ENCODE results near the gene ACSM2B.
"Not testable (repeated sequence)": the region's sequence is repeated elsewhere in the genome, so short reads cannot be mapped to it uniquely, and the experiment has no call there.

Gene ACSM2B

DNA sequence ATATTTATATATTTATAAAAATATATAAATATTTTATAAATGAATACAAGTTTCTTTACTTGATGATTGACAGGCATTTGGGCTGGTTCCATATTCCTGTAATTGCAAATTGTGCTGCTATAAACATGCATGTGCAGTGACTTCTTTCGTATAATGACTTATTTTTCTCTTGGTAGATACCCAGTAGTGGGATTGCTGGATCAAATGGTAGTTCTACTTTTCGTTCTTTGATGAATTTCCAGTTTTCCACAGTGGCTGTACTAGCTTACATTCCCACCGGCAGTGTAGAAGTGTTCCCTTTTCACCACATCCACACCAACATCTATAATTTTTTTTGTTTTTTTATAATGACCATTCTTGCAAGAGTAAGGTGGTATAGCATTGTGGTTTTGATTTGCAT is 7.8 kb downstream of the ACSM2B start:
- H3K27me3 Mint-ChIP-seq (ENCODE audit: low read depth) = no peaks in the 10 kb centered on the region
- H3K36me3 Mint-ChIP-seq (ENCODE audit: low read depth) = no peaks in the 10 kb centered on the region
- TF ChIP-seq, protein P1, sequence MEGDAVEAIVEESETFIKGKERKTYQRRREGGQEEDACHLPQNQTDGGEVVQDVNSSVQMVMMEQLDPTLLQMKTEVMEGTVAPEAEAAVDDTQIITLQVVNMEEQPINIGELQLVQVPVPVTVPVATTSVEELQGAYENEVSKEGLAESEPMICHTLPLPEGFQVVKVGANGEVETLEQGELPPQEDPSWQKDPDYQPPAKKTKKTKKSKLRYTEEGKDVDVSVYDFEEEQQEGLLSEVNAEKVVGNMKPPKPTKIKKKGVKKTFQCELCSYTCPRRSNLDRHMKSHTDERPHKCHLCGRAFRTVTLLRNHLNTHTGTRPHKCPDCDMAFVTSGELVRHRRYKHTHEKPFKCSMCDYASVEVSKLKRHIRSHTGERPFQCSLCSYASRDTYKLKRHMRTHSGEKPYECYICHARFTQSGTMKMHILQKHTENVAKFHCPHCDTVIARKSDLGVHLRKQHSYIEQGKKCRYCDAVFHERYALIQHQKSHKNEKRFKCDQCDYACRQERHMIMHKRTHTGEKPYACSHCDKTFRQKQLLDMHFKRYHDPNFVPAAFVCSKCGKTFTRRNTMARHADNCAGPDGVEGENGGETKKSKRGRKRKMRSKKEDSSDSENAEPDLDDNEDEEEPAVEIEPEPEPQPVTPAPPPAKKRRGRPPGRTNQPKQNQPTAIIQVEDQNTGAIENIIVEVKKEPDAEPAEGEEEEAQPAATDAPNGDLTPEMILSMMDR (IDR thresholded peaks at IDR 0.05; ENCODE audit: unreplicated experiment in 3 of 3) = no peak
- no peak overlapping the region for H3K27ac Mint-ChIP-seq
- no peaks in the 10 kb centered on the region for H3K4me1 Mint-ChIP-seq
- H3K9me3 Mint-ChIP-seq = peaks cover 6% of the 10 kb centered on the region
- H3K4me3 Mint-ChIP-seq = no peak overlapping the region

DNA sequence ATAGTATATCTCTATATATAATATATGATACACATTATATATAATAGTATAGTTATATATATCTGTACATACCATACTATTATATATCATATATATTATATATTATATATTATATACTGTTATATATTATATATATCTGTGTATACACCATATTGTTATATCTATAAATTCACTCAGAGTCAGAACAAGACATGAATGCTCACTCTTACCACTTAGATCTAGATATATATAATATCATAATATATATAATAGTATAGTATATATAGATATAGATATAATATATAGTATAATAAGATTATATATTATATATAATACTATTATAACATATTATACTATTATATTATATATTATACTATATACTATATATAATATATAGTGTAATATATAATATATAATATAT is 9.3 kb downstream of the ACSM2B start:
- no peak overlapping the region for H3K4me3 Mint-ChIP-seq
- H3K27me3 Mint-ChIP-seq (ENCODE audit: low read depth) = no peaks in the 10 kb centered on the region
- TF ChIP-seq, protein P1 (IDR thresholded peaks at IDR 0.05; ENCODE audit: unreplicated experiment in 3 of 3) = no peak
- H3K36me3 Mint-ChIP-seq (ENCODE audit: low read depth) = no peaks in the 10 kb centered on the region
- H3K9me3 Mint-ChIP-seq = peaks cover 10% of the 10 kb centered on the region
- H3K4me1 Mint-ChIP-seq = no peaks in the 10 kb centered on the region
- no peak overlapping the region for H3K27ac Mint-ChIP-seq

DNA sequence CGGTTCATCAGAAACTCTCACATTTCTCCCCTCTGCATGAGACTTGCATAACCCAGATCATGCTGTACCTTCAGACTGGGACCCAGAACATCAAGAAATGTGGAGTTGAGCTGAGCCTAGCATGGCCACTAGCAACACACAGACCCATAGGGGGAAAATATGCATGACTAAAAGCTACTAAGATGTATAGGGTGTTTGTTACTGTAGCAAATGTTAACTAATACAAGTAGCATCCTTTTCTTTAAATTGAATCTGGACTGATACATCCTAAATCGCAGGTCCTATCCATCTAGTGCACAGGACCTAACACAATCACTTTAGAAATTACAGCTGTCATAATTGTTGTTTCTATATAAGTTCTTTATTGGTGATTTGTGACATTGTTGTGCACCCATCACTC is 10.8 kb downstream of the ACSM2B start:
- not testable (repeated sequence) for H3K27me3 Mint-ChIP-seq (ENCODE audit: low read depth); H3K4me3 Mint-ChIP-seq; H3K36me3 Mint-ChIP-seq (ENCODE audit: low read depth); H3K4me1 Mint-ChIP-seq; H3K27ac Mint-ChIP-seq
- peaks cover 10% of the 10 kb centered on the region for H3K9me3 Mint-ChIP-seq

DNA sequence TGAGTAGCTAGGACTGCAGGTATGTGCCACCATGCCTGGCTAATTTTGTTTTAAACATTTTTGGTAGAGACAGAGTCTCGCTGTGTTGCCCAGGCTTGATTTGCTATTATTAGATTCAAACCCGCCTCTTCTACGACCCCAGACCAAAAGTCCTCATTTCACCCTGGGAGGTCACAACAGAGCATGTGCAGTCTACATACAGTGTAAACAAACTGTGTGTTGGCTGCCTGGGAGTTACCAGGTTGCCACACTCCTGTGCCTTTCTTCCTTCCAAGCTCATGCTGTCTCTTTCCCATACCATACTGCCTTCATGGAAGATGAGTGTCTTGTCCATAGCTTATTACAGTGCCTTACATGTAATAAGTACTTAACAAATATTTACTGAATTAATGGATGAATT is 11.9 kb downstream of the ACSM2B start:
- peaks cover 10% of the 10 kb centered on the region for H3K9me3 Mint-ChIP-seq
- H3K27me3 Mint-ChIP-seq (ENCODE audit: low read depth); H3K27ac Mint-ChIP-seq; H3K4me1 Mint-ChIP-seq; H3K4me3 Mint-ChIP-seq; H3K36me3 Mint-ChIP-seq (ENCODE audit: low read depth): not testable (repeated sequence)

- H3K27ac Mint-ChIP-seq; H3K36me3 Mint-ChIP-seq (ENCODE audit: low read depth); H3K9me3 Mint-ChIP-seq; H3K27me3 Mint-ChIP-seq (ENCODE audit: low read depth); H3K4me3 Mint-ChIP-seq; H3K4me1 Mint-ChIP-seq: not testable (repeated sequence)
Observed at GRCh38 chr16:20555628-20556027, 20.5 kb downstream of the ACSM2B start.

DNA sequence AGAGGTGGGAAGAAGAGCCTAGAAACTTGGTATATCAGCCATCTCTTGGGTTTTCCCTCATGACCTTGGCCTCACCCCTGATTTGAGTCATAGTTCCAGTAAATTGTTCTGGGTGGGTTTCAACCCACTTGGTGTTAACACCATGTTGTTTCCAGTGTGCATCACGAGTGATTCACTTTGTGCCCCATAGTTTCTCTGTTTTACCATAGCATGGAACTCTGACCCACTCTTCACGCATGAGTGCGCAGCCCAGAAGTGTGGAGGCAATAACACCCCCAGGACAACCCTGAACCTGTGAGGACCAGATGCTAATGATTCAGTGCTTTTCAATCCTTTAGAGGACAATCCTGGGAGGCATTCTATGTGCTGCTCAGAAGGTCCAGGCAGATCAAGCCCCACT is 21.5 kb downstream of the ACSM2B start:
- H3K4me1 Mint-ChIP-seq; H3K27ac Mint-ChIP-seq; H3K36me3 Mint-ChIP-seq (ENCODE audit: low read depth); H3K4me3 Mint-ChIP-seq; H3K9me3 Mint-ChIP-seq; H3K27me3 Mint-ChIP-seq (ENCODE audit: low read depth): not testable (repeated sequence)

DNA sequence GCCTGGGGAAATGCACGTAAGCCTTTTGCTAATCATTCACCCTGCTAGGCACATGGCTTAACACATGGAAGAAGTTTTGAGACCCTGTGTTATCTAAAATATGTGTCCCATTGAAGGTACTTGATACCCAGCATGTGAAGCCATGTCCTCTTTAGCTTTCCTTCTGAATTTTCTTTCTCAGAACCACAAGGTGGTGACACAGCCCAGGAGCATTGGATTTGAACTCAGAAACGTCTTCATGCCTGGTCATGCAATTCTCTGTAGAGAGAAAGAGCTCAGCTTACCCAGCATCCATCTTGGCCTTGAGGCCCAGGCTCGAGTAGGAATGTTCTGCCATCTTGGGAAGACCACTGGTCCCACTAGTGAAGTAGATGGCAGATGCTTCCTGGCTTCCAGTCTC is 22.7 kb downstream of the ACSM2B start:
- not testable (repeated sequence) for H3K9me3 Mint-ChIP-seq; H3K4me3 Mint-ChIP-seq; H3K4me1 Mint-ChIP-seq; H3K27ac Mint-ChIP-seq; H3K27me3 Mint-ChIP-seq (ENCODE audit: low read depth); H3K36me3 Mint-ChIP-seq (ENCODE audit: low read depth)

GRCh38 chr16:20546951-20547350 is 29.2 kb downstream of the ACSM2B start:
- H3K27me3 Mint-ChIP-seq (ENCODE audit: low read depth); H3K36me3 Mint-ChIP-seq (ENCODE audit: low read depth); H3K4me1 Mint-ChIP-seq; H3K9me3 Mint-ChIP-seq; H3K27ac Mint-ChIP-seq; H3K4me3 Mint-ChIP-seq: not testable (repeated sequence)

- H3K4me3 Mint-ChIP-seq; H3K27me3 Mint-ChIP-seq (ENCODE audit: low read depth); H3K4me1 Mint-ChIP-seq; H3K27ac Mint-ChIP-seq; H3K9me3 Mint-ChIP-seq; H3K36me3 Mint-ChIP-seq (ENCODE audit: low read depth): not testable (repeated sequence)
Observed at GRCh38 chr16:20546278-20546853, 29.8 kb downstream of the ACSM2B start.

DNA sequence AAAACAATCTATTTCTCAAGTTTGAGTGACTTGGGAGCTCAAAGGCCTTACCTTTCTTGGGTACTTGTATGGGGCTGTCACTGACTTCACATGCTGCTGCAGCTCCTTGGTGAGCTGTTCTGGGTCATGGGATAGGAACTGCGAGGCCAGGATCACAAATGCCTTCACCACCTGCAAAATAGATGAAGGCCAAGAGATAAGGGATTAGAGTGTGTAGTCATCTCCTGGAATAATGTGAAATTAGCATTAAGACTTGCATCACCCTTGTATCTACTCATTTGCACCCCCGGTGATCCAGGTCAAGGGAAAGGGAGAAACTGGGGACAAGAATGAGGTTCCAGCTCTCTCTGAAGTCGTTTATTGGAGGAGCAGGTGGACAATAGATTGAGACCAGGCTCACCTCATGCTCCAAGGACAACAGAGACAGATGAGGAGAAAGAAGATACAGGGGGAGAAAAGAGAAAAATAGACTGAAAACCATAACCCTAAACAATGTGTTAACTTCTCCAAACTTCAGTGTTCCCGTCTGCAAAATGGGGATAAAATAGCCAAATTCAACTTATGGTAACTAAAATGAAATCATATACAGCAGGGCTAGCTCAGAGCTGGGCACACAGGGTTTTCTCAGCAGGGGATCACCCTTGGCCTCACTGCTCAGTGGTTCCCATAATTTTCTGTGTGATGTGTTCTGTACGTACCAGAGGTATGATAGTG is 35.4 kb downstream of the ACSM2B start:
- H3K36me3 Mint-ChIP-seq (ENCODE audit: low read depth); H3K27me3 Mint-ChIP-seq (ENCODE audit: low read depth); H3K9me3 Mint-ChIP-seq; H3K27ac Mint-ChIP-seq; H3K4me1 Mint-ChIP-seq; H3K4me3 Mint-ChIP-seq: not testable (repeated sequence)

Data from nephron (organoid).